Fibroblast of lung (primary cell): ENCODE measurements around the gene EPHB2. TPM values are rescaled to one million over a fixed set of nuclear protein-coding genes. Genes with fewer than 3 reads are reported as not detected.

ENCODE experiments used
- DNase-seq, 2 donors: peaks; one replicate each; pipeline versions ENCODE4 v3.0.0 to v3.0.0-alpha.2; 2010; ENCODE audit warnings: low read depth in 2 of 2
- H2AFZ ChIP-seq: 2 replicates; pipeline ENCODE4 v1.5.1; 2012; ENCODE audit warnings: low read length, control low read depth, inconsistent platforms
- H3K27ac ChIP-seq: 2 replicates; pipeline ENCODE4 v1.5.1; 2011; ENCODE audit warnings: low read length, control low read depth; ENCODE audit not compliant: insufficient read depth
- H3K27me3 ChIP-seq: 2 replicates; pipeline ENCODE4 v1.5.1; 2011; ENCODE audit warnings: mild to moderate bottlenecking, low read length; ENCODE audit not compliant: control insufficient read depth, insufficient read depth
- H3K36me3 ChIP-seq: 2 replicates; pipeline ENCODE4 v1.5.1; 2011; ENCODE audit warnings: low read length; ENCODE audit not compliant: control insufficient read depth, insufficient read depth
- H3K4me1 ChIP-seq: 2 replicates; pipeline ENCODE4 v1.5.1; 2011; ENCODE audit warnings: low read length; ENCODE audit not compliant: control insufficient read depth, insufficient read depth; ENCODE audit errors: extremely low read depth
- H3K4me2 ChIP-seq: 2 replicates; pipeline ENCODE4 v1.5.1; 2011; ENCODE audit warnings: low read length, control low read depth; ENCODE audit not compliant: insufficient read depth; ENCODE audit errors: extremely low read depth
- H3K4me3 ChIP-seq, 4 experiments: fragments of 200-600 bp in 1 of 4; sonication (generic) in 1 of 4; replicated peaks in 1 of 4; 2 replicates each; pipeline ENCODE4 v1.5.1; 2011 to 2016; ENCODE audit warnings: low read length in 4 of 4, low read depth in 3 of 4, mild to moderate bottlenecking in 3 of 4, control low read depth in 2 of 4, inconsistent platforms in 1 of 4, mixed read lengths in 1 of 4; ENCODE audit not compliant: insufficient read depth in 1 of 4; ENCODE audit errors: control extremely low read depth in 1 of 4
- H3K79me2 ChIP-seq: 2 replicates; pipeline ENCODE4 v1.5.1; 2012; ENCODE audit warnings: mild to moderate bottlenecking, low read length, inconsistent platforms; ENCODE audit not compliant: control insufficient read depth, insufficient read depth
- H3K9ac ChIP-seq: 2 replicates; pipeline ENCODE4 v1.5.1; 2011; ENCODE audit warnings: mild to moderate bottlenecking, low read length, control low read depth; ENCODE audit not compliant: insufficient read depth
- H3K9me3 ChIP-seq: 2 replicates; pipeline ENCODE4 v1.5.1; 2012; ENCODE audit warnings: low read depth, low read length; ENCODE audit not compliant: control insufficient read depth, insufficient read depth
- H4K20me1 ChIP-seq: 2 replicates; pipeline ENCODE4 v1.5.1; 2011; ENCODE audit warnings: low read length; ENCODE audit not compliant: control insufficient read depth, insufficient read depth; ENCODE audit errors: extremely low read depth
- EZH2 ChIP-seq: IDR thresholded peaks from 2 replicates; pipeline ENCODE4 v1.5.1; 2012; ENCODE audit warnings: low read length, control low read depth, mild to moderate bottlenecking; ENCODE audit errors: missing control alignments
- polyA plus RNA-seq, 2 donors: library from polyadenylated mRNA; depleted of rRNA in 1 of 2; stranded (reverse) in 1 of 2; unstranded in 1 of 2; fragments of >200 nt; gene quantifications; 2 replicates each; pipeline ENCODE4 v1.2.1, GENCODE V29; 2011 to 2012; ENCODE audit warnings: missing spikeins in 1 of 2
- total RNA-seq: library from RNA; depleted of rRNA; stranded (reverse); fragments of >200 nt; gene quantifications from 2 replicates; pipeline ENCODE4 v1.2.1, GENCODE V29; 2014
- TF ChIP-seq, protein P1 (sequence below), 2 donors: IDR thresholded peaks in 1 of 2; conservative IDR thresholded peaks in 1 of 2; 1 replicate in 1 of 2; 2 replicates in 1 of 2; pipeline ENCODE4 v1.5.1; 2011 to 2012; ENCODE audit warnings: low read length in 2 of 2, control low read depth in 1 of 2, inconsistent platforms in 1 of 2, low read depth in 1 of 2, mild to moderate bottlenecking in 1 of 2

EPHB2 gene
- total and polyA plus RNA-seq, 2 donors (not counting 1 experiment from before 2014, with no cell fraction given), result 4.1 to 11.2 TPM

- TF ChIP-seq, protein P1, sequence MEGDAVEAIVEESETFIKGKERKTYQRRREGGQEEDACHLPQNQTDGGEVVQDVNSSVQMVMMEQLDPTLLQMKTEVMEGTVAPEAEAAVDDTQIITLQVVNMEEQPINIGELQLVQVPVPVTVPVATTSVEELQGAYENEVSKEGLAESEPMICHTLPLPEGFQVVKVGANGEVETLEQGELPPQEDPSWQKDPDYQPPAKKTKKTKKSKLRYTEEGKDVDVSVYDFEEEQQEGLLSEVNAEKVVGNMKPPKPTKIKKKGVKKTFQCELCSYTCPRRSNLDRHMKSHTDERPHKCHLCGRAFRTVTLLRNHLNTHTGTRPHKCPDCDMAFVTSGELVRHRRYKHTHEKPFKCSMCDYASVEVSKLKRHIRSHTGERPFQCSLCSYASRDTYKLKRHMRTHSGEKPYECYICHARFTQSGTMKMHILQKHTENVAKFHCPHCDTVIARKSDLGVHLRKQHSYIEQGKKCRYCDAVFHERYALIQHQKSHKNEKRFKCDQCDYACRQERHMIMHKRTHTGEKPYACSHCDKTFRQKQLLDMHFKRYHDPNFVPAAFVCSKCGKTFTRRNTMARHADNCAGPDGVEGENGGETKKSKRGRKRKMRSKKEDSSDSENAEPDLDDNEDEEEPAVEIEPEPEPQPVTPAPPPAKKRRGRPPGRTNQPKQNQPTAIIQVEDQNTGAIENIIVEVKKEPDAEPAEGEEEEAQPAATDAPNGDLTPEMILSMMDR (conservative IDR thresholded peaks at IDR 0.05 in 1 of 2, IDR thresholded peaks at IDR 0.05 in 1 of 2; ENCODE audit: low read depth in 1 of 2, low read length in 2 of 2), result no peak
- TF ChIP-seq EZH2, result no peak
- H3K9ac ChIP-seq, result no peak overlapping the region
- H2AFZ ChIP-seq, result no peak overlapping the region
- no peak overlapping the region for H3K27ac ChIP-seq
- no peaks in the 10 kb centered on the region for H3K27me3 ChIP-seq
- no peak overlapping the region for H3K4me2 ChIP-seq
- no peak for DNase-seq
- no peak overlapping the region for H3K4me3 ChIP-seq
- H3K36me3 ChIP-seq, result no peaks in the 10 kb centered on the region
- H4K20me1 ChIP-seq, result no peaks in the 10 kb centered on the region
- H3K4me1 ChIP-seq, result no peaks in the 10 kb centered on the region
- H3K9me3 ChIP-seq, result no peaks in the 10 kb centered on the region
- no peaks in the 10 kb centered on the region for H3K79me2 ChIP-seq
These were observed 105.6 kb downstream of the EPHB2 start for GRCh38 chr1:22816067-22816775.

DNA sequence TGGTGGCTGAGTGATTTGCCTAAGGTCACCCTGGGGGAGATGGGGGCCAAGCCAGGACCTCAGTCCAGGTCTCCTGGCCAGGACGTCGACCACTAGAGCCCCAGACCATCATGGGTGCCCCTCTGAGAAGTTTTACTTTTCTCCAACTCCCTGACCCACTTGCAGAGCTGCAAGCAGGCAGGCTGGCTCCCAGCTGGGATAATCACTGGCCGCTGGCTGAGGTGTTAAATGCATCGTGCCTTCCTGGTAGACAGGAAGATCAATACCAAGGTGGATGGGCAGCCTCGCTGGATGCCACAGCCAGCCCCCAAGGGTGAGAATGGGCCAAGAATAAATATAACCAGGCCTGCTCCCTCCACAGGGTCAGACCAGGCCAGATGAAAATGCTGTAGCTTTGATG is 106.2 kb downstream of the EPHB2 start:
- Histone ChIP-seq H3K9ac (no peak overlapping the region), H3K27ac (no peak overlapping the region), H3K36me3 (no peaks in the 10 kb centered on the region), H2AFZ (no peak overlapping the region), H3K9me3 (no peaks in the 10 kb centered on the region), H4K20me1 (no peaks in the 10 kb centered on the region), H3K27me3 (no peaks in the 10 kb centered on the region), H3K79me2 (no peaks in the 10 kb centered on the region), H3K4me3 (no peak overlapping the region), H3K4me2 (no peak overlapping the region), H3K4me1 (no peaks in the 10 kb centered on the region)
- TF ChIP-seq EZH2, result no peak
- TF ChIP-seq, protein P1 (conservative IDR thresholded peaks at IDR 0.05 in 1 of 2, IDR thresholded peaks at IDR 0.05 in 1 of 2; ENCODE audit: low read depth in 1 of 2, low read length in 2 of 2), result no peak
- no peak for DNase-seq

DNA sequence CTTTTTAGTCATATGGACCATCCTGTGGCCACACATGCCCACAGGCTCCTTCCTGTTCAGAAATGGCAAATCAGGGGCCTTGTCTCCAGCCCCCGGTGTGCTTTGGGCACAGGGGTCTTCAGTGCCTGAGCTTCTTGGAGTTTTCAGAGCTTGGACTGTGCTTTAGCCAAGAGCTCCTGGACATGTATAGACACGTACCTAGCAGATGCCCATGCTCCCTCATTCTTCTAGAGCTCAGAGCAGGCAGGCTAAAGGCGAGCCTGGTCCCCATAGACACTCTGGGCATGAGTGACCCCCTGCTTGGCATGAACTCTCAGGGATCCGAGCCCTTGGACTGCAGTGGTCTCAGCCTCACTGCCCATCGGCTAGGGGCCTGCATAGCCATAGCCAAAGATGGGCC is 106.8 kb downstream of the EPHB2 start:
- Histone ChIP-seq H3K36me3 (no peaks in the 10 kb centered on the region), H3K79me2 (no peaks in the 10 kb centered on the region)

More for the DNA sequence above, 106.8 kb downstream of the EPHB2 start:
- H4K20me1 ChIP-seq, result no peaks in the 10 kb centered on the region
- no peak overlapping the region for H2AFZ ChIP-seq
- no peak overlapping the region for H3K4me2 ChIP-seq
- DNase-seq, result no peak
- H3K9ac ChIP-seq, result no peak overlapping the region
- H3K4me3 ChIP-seq, result no peak overlapping the region
- no peaks in the 10 kb centered on the region for H3K4me1 ChIP-seq
- H3K27me3 ChIP-seq, result no peaks in the 10 kb centered on the region
- H3K27ac ChIP-seq, result no peak overlapping the region
- TF ChIP-seq, protein P1 (conservative IDR thresholded peaks at IDR 0.05 in 1 of 2, IDR thresholded peaks at IDR 0.05 in 1 of 2; ENCODE audit: low read depth in 1 of 2, low read length in 2 of 2), result no peak
- TF ChIP-seq EZH2, result no peak
- no peaks in the 10 kb centered on the region for H3K9me3 ChIP-seq
